Endothelial cell (in vitro differentiated cells): ENCODE data around the gene C22orf15. TPM values are rescaled to one million over a fixed set of nuclear protein-coding genes. Genes with fewer than 3 reads are reported as not detected.
A peak's percentile ranks its signal among the peaks of the same experiment; 100 is the strongest.

ENCODE experiments used
- DNase-seq: peaks from one replicate; pipeline ENCODE4 v3.0.0; 2021; ENCODE audit warnings: low spot score
- H3K27ac Mint-ChIP-seq: one replicate; pipeline ENCODE4 v1.8.0; 2021; ENCODE audit warnings: mixed read lengths, inconsistent platforms; ENCODE audit not compliant: unreplicated experiment
- H3K27me3 Mint-ChIP-seq: one replicate; pipeline ENCODE4 v1.8.0; 2021; ENCODE audit warnings: mild to moderate bottlenecking, moderate library complexity, mixed read lengths, inconsistent platforms; ENCODE audit not compliant: unreplicated experiment
- H3K36me3 Mint-ChIP-seq: one replicate; pipeline ENCODE4 v1.8.0; 2021; ENCODE audit warnings: mild to moderate bottlenecking, low read depth, mixed read lengths, inconsistent platforms; ENCODE audit not compliant: unreplicated experiment
- H3K4me1 Mint-ChIP-seq: one replicate; pipeline ENCODE4 v1.8.0; 2021; ENCODE audit warnings: mild to moderate bottlenecking, mixed read lengths, inconsistent platforms; ENCODE audit not compliant: unreplicated experiment
- H3K4me3 Mint-ChIP-seq: one replicate; pipeline ENCODE4 v1.8.0; 2021; ENCODE audit warnings: mild to moderate bottlenecking, mixed read lengths, inconsistent platforms; ENCODE audit not compliant: unreplicated experiment
- H3K9me3 Mint-ChIP-seq: one replicate; pipeline ENCODE4 v1.8.0; 2021; ENCODE audit warnings: mixed read lengths, inconsistent platforms; ENCODE audit not compliant: unreplicated experiment
- CTCF ChIP-seq: fragments of 200-600 bp; sonication (generic); IDR thresholded peaks from one replicate; pipeline ENCODE4 v1.5.0; 2021; ENCODE audit warnings: antibody characterized with exemption; ENCODE audit not compliant: unreplicated experiment
- total RNA-seq: library from RNA; stranded (reverse); fragmentation: NEBNext Ultra II Directional; extraction: Animal tissue kit (Norgen Biotek cat#: 25700); gene quantifications from one replicate; pipeline ENCODE4 v1.2.1, GENCODE V29; 2021; ENCODE audit not compliant: unreplicated experiment

C22orf15 gene
- total RNA-seq, 1 donor from 2014 or later: 2.0 TPM

GRCh38 chr22:23744001-23744400, 18.8 kb upstream of the C22orf15 start:
- Mint-ChIP-seq H3K27ac (no peak overlapping the region), H3K9me3 (no peaks in the 10 kb centered on the region), H3K4me1 (peaks cover 3% of the 10 kb centered on the region), H3K36me3 (peaks cover 26% of the 10 kb centered on the region), H3K27me3 (peaks cover 3% of the 10 kb centered on the region), H3K4me3 (peak overlapping the region; percentile 72)
- DNase-seq: no peak
- TF ChIP-seq CTCF: no peak

GRCh38 chr22:23744485-23744884, 18.3 kb upstream of the C22orf15 start:
- TF ChIP-seq CTCF: no peak
- Mint-ChIP-seq H3K4me3 (peak overlapping the region; percentile 72), H3K36me3 (peaks cover 26% of the 10 kb centered on the region), H3K27me3 (peaks cover 3% of the 10 kb centered on the region), H3K9me3 (no peaks in the 10 kb centered on the region), H3K27ac (no peak overlapping the region), H3K4me1 (peaks cover 3% of the 10 kb centered on the region)
- DNase-seq: no peak

- Mint-ChIP-seq H3K27me3 (peaks cover 4% of the 10 kb centered on the region), H3K9me3 (no peaks in the 10 kb centered on the region), H3K4me3 (no peak overlapping the region), H3K36me3 (peaks cover 26% of the 10 kb centered on the region), H3K4me1 (peaks cover 14% of the 10 kb centered on the region), H3K27ac (no peak overlapping the region)
- DNase-seq: no peak
- no peak for TF ChIP-seq CTCF
These were observed 17.0 kb upstream of the C22orf15 start for GRCh38 chr22:23745791-23746190.

- Mint-ChIP-seq H3K9me3 (no peaks in the 10 kb centered on the region), H3K4me3 (peak overlapping the region; percentile 89), H3K27ac (no peak overlapping the region), H3K27me3 (peaks cover 4% of the 10 kb centered on the region), H3K4me1 (peaks cover 14% of the 10 kb centered on the region), H3K36me3 (peaks cover 10% of the 10 kb centered on the region)
- TF ChIP-seq CTCF: no peak
- DNase-seq: no peak
These were observed 12.9 kb upstream of the C22orf15 start for GRCh38 chr22:23749841-23750301.

GRCh38 chr22:23750367-23750713, 12.4 kb upstream of the C22orf15 start:
- no peak for DNase-seq
- peaks cover 4% of the 10 kb centered on the region for H3K27me3 Mint-ChIP-seq
- peaks cover 14% of the 10 kb centered on the region for H3K4me1 Mint-ChIP-seq
- H3K4me3 Mint-ChIP-seq: peak overlapping the region; percentile 89
- H3K27ac Mint-ChIP-seq: no peak overlapping the region
- no peaks in the 10 kb centered on the region for H3K9me3 Mint-ChIP-seq
- TF ChIP-seq CTCF: no peak
- peaks cover 5% of the 10 kb centered on the region for H3K36me3 Mint-ChIP-seq
